NCI-H187 (cell line): ENCODE measurements around the gene NCAPH2.

ENCODE experiments used
- DNase-seq, 2 experiments: peaks; one replicate each; lab custom pipeline; 2025; lab: John Stamatoyannopoulos, UW

Gene NCAPH2

GRCh38 chr22:50490531-50491308 is 17.3 kb upstream of the NCAPH2 start:
- no peak for DNase-seq

DNA sequence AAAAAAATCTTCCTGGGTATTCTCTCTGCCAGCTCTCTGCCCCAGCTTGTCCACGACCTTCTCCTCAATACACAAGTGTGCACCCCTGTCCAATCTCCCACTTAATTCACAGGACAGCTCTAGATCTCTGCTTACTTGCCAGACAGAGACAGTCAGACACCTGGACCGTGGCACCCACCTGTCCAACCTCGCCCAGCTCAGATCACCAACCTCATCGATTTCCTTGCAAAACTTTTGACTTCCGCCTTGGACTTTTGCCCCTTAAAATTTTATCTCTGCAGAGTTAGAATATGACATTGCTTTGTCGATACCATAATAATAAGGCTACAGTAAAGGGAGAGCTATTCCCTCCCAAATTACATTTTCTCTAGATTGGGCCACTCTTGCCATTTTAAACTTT is 10.9 kb upstream of the NCAPH2 start:
- DNase-seq: no peak

GRCh38 chr22:50498322-50498890 is 9.6 kb upstream of the NCAPH2 start:
- peak in 1 of 2 experiments; percentile 4 for DNase-seq

- no peak for DNase-seq
Observed at GRCh38 chr22:50500452-50500851, 7.6 kb upstream of the NCAPH2 start.

GRCh38 chr22:50502096-50502495 is 5.9 kb upstream of the NCAPH2 start:
- DNase-seq: no peak

GRCh38 chr22:50502628-50503474 is 5.2 kb upstream of the NCAPH2 start:
- no peak for DNase-seq

DNA sequence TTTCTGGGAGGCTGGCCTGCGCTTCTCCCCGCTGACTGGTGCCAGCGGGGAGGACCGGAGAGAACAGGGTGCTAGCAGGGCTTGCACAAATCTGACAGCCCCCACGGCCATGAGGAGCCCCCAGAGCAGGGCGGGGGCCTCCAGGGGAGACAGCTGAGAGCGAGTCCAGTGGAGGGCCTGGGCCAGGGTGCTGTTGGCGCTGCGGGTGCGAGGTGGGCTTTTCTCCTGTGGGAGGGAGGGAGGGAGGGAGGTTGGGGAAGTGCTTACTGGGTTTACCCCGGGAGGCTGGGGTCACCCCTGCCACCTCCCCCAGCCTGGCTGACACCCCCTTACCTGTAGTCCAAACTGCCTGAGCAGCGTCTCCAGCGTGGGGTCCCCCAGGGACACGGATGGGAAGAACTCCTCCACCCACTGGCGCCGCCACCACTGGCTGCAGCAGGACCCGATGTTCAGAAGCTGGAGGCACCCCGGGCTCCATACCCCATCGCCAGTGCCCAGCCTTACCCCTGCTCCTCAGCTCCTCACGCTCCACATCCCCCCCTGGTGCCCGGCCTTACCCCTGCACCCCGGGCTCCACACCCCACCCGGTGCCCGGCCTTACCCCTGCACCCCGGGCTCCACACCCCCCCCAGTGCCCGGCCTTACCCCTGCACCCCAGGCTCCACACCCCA is 4.4 kb upstream of the NCAPH2 start:
- no peak for DNase-seq

- DNase-seq: no peak
Observed at GRCh38 chr22:50504369-50505211, 3.4 kb upstream of the NCAPH2 start.

DNA sequence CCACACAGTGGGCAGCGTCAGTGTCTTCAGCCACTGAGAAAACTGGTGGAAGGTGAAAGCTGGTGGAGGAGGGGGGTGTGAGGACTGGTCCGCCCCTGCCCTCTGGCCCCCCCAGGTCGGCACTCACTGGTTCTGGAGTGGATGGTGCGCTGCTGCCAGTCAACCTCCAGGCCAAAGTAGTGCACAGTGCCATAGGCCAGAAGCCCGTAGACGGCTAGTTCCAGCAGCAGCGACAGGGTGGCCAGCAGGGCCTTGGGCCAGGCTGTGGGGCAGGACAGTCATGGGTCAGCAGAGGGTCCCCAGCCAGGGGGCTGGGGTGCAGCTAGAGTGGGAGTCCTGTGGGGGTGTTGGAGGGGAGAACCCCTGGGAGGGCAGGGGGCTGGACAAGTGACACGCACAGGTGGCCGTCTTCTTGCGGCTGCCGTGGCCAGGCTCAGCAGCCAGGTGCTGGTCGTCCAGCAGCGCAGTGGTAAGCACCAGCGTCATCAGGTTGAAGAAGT is 2.7 kb upstream of the NCAPH2 start:
- DNase-seq: no peak

DNA sequence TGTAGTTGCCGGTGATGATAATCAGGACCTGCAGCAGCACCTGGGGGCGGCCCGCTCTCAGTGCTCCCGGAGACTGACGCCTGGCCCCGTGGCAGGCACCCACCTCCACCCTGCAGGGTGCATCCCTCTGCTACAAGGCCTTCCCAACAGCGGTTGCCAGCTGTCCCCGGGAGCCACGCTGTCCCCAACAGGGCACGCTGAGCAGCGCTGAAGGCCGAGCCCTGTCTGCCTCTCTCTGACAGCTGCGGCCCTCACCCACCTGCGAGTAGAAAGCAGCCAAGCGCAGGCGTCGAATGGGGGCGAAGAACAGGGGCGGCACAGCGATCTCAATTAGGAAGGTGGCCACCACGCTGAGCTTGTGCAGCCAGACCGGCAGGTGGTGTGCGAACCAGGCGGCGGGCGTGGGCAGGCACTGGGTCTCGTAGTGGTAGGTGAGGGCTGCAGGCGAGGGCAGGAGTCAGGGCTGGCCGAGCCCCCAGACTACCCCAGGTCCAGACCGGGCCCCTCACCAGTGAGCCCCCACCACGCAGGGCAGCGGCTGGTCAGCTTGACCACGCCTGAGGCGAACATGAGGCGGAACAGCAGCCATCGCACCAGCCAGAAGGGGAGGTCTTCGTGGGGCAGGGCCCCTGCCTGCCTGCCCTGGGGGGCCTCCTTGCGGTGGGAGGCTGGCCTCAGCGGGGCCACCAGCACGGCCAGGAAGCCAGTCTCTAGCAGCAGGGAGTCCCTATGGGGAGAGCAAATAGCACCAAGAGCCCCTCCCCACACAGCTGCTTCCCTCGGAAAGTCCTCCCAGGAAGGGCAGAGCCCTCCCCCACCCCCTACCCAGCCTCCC is 2.0 kb upstream of the NCAPH2 start:
- DNase-seq: no peak

DNA sequence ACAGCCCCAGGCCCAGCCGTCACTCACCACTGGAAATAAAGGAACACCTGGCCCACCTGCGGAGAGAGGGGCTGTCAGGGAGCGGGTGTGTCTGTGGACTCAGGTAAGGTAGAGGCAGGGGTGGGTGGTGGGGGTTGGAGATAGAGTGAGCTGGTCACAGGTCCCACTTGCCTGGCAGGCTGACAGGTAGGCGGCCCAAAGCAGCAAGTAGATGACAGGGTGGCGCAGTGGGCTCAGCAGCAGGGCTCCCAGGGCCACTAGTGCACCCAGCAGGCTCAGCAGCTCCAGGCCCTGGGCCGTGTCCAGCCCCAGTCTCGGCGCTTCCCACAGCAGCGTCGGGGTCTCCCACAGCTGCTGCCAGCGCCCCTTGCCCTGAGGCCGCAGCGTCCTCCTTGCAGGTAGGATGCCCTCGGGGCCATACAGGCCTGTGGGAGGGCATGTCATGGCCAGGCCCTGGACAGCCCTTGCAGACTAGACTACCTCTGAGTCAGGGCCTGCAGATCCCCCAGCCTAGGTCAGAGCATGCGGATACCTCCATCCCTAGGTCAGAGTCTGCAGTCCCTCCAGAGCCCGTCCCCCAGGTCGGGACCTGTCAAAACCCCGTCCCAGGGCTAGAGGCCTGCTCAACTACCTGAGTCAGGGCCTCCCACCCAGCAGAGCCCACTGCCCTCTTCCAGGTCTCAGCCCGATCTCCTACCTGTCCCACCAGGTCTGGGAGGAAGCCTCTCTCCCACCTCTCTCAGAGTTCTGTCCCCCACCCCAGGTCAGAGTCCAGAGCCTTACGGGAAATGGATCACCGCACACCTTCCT is 1.2 kb upstream of the NCAPH2 start:
- DNase-seq: no peak

GRCh38 chr22:50507421-50507990 is 518 bp upstream of the NCAPH2 start, which contains the start of gene LMF2:
Gene LMF2 (minus strand): TSS chr22:50507702. CDS start chr22:50507675, 27 bp downstream.
- peak in 1 of 2 experiments; percentile 36 for DNase-seq

DNA sequence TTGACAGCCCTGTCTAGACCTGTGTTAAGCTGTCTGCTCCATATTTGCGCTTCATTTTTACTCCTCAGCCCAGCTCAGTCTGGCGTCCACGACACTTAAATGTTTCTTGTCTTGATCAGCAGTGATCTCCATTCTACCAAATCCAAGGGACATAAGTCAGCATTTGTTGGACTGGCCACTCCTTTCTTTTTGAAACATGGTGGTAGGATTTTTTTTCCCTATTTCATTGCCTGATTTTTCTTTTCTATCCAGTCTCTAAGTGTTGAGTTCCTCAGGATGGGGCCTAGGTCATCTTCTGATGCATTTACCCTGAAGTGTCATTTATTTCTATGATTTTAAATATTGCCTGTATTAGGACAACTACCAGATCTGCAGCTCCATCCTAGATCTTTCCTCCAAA is 873 bp downstream of the NCAPH2 start:
- DNase-seq: no peak

DNA sequence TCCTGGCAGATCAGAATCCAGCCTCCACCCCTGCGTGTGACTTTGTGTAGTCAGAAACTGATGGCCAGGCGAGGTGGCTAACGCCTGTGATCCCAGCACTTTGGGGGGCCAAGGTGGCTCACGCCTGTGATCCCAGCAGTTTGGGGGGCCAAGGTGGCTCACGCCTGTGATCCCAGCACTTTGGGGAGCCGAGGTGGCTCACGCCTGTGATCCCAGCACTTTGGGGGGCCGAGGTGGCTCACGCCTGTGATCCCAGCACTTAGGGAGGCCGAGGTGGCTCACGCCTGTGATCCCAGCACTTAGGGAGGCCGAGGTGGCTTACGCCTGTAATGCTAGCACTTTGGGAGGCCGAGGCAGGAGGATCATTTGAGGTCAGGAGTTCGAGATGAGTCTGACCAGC is 5.2 kb downstream of the NCAPH2 start:
- no peak for DNase-seq

DNA sequence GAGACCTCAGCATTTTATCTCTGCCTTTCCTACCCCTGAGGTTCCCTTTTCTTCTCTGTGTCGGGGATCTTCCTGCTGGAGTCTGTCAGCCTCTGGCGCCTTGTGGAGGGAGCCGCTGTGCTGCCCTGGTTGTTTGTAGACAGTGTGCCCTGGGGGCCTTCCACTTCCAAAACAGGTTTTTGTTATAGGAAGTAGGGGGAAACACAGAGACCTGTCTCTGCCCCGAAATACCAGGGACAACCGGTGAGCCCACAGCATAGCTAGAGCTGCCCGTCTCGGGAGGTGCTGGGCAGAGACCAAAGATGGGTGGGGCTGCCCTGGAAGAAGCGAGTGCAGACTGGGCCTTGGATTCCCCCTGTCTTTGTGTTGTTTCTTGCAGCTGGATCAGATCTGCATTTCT is 8.0 kb downstream of the NCAPH2 start:
- no peak for DNase-seq

- no peak for DNase-seq
Observed at GRCh38 chr22:50516891-50517290, 8.9 kb downstream of the NCAPH2 start.

- no peak for DNase-seq
Observed at GRCh38 chr22:50517495-50518260, 9.7 kb downstream of the NCAPH2 start.

- no peak for DNase-seq
Observed at GRCh38 chr22:50518606-50519005, 10.6 kb downstream of the NCAPH2 start.
